GM21825 (cell line): ENCODE measurements around the gene SFXN2.
A peak's percentile ranks its signal among the peaks of the same experiment; 100 is the strongest.
"Not testable (repeated sequence)": the region's sequence is repeated elsewhere in the genome, so short reads cannot be mapped to it uniquely, and the experiment has no call there.

Experiments
- ATAC-seq: cut with Tn5 transposase; IDR thresholded peaks from one replicate; pipeline ENCODE4 v1.9.1; 2021; ENCODE audit warnings: mild to moderate bottlenecking, moderate library complexity; ENCODE audit not compliant: unreplicated experiment

Gene SFXN2

DNA sequence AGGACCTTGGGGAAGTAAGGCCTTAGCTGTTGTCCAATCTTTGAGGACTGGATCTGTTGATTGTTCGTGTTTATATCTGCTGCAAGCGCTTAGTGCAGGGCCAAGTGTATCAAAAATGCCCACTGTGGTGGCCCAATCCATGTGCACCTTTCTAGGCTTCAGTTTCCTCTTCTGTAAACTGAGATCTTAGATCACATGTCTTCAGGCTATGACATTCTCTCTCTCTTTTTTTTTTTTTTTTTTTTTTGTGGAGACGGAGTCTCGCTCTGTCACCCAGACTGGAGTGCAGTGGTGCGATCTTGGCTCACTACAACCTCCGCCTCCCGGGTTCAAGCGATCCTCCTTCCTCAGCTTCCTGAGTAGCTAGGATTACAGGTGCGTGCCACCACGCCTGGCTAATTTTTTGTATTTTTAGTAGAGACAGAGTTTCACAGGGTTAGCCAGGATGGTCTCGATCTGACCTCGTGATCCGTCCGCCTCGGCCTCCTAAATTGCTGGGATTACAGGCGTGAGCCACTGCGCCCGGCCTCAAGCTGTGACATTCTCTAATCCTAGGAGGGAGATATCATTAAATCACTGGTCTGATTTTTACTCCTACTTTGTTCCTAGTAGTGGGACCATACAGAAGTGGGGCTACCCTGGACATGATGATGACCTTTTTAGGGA is 2.6 kb downstream of the SFXN2 start:
- ATAC-seq, result not testable (repeated sequence)

DNA sequence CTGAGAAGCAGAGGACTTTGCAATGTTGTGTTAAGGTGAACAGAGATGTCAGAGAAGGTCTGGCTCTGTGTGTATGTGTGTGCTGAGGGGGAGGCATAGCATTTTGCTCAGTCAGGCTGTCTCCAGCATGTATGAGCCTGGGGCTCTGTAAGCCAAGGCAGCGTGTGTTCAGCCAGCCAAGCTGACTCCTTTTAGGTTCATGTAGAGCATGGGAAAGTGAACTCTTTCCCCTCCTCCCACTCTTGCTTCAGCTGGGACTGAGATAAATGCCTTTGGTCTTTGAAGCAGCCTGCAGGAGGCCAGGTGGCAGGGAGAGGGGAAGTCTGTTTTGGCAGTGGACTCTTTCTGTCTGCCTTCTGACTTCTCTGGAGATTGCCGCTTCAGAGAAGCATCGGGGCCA is 3.8 kb downstream of the SFXN2 start:
- no peak for ATAC-seq

DNA sequence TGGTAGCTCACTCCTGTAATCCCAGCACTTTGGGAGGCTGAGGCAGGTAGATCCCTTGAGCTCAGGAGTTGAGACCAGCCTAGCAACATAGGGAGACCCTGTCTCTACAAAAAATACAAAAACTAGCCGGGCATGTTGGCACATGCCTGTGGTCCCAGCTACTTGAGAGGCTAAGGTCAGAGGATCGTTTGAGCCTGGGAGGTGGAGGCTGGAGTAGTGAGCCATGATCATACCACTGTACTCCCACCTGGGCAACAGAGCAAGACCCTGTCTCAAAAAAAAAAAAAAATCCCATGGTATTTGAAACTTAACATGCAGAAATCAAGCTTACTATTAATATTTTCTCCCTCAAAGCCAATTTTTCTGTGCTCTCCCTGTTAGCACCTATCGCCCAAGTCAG is 5.9 kb downstream of the SFXN2 start:
- ATAC-seq, result no peak

DNA sequence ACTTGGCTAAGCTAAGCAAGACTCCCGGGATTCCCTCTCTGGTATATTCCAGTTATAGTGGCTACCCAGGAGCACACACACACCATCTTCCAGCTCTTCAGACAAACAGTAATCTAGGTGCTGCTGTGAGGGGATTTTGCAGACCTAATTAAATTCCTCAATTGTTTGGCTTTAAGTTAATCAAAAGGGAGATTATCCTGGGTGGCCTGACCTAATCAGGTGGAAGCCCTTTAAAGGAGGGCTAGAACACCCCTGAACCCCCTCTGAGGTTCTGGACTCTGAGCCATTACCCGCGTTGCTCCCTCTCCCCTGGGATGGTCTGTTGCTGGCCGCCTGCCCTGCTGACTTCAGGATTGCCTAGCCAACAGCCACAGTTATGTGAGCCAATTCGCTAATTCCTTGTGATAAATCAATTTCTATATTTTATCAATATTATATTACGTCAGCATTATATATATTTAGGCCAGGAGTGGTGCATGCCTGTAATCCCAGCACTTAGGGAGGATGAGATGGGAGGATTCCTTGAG is 6.4 kb downstream of the SFXN2 start:
- no peak for ATAC-seq

DNA sequence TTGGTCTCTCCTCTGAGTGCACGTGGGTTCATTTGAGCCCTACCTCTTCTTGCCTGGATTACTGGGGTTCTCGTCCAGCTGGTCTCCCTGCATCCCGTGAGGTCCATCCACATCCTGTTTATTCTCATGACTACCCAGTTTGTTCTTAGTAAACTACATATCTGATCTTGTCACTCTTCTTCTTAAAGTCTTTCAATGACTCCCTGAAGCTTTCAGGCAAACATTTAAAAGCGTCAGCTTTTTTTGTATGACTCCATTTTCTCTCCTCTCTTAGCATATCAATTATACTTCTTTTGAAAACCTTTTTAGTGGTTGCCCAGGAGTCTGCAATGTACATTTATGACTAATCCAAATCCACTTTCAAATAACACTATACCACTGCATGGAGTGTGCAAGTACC is 7.5 kb downstream of the SFXN2 start:
- no peak for ATAC-seq

DNA sequence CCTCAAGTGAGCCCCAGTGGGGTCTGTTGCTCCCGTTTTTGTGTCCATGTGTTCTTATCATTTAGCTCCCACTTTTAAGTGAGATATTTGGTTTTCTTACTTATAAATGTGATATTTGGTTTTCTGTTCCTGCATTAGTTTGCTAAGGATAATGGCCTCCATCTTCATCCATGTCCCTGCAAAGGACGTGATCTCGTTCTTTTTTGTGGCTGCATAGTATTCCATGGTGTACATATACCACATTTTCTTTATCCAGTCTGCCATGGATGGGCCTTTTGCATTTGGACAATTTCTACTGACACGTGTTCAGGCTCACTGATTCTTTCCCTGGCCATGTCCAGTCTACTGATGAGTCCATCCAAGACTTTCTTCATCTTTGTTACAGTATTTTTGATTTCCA is 9.6 kb downstream of the SFXN2 start:
- no peak for ATAC-seq

DNA sequence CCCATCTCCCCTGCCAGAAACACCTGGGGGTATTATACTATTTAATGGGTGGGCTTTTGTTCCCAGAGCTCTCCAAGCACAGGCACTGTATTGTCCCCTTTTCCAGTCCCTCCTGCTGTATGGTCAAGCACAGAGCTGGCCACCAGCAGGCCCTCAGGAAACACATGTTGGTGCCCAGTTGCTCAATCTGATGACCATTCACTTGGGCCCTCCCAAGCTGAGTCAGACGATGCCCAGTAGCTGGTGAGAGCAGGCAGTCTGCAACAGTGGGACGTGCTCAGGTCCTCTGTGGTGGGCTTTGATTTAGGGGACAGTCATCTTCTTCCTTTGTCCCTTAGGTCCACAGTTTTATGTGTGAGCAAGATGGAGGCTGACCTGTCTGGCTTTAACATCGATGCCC is 11.8 kb downstream of the SFXN2 start:
- no peak for ATAC-seq

DNA sequence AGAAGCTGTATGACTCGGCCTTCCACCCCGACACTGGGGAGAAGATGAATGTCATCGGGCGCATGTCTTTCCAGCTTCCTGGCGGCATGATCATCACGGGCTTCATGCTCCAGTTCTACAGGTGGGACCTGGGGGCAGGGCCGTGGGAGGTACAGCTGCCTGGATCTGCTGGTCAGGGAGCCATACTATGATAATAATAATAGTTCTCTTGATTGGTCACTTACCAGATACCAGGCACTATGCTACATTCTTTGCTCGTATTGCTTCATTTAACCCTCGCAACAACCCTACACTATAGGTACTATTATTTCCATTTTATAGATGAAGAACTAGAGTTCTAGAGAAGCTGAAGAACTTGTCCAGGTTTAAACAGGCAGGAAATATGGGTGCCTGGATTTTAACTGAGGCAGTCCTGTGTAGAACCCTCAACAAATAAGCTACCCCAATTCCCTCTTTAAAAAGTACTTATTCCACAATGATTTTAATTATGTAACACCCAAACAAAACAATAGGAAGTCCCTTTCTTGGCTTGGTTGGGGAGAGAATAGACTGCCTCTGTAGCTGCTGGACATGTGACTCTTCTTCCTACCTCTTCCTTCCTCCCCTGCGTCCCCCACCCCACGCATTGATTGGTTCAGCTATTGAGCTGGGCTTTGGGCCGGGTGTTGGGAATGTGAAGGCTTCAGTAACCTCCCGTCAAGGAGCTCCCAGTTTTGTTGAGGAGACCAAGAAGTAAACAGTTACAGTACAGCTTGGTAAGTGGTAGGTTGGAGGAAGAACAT is 12.8 kb downstream of the SFXN2 start:
- no peak for ATAC-seq

DNA sequence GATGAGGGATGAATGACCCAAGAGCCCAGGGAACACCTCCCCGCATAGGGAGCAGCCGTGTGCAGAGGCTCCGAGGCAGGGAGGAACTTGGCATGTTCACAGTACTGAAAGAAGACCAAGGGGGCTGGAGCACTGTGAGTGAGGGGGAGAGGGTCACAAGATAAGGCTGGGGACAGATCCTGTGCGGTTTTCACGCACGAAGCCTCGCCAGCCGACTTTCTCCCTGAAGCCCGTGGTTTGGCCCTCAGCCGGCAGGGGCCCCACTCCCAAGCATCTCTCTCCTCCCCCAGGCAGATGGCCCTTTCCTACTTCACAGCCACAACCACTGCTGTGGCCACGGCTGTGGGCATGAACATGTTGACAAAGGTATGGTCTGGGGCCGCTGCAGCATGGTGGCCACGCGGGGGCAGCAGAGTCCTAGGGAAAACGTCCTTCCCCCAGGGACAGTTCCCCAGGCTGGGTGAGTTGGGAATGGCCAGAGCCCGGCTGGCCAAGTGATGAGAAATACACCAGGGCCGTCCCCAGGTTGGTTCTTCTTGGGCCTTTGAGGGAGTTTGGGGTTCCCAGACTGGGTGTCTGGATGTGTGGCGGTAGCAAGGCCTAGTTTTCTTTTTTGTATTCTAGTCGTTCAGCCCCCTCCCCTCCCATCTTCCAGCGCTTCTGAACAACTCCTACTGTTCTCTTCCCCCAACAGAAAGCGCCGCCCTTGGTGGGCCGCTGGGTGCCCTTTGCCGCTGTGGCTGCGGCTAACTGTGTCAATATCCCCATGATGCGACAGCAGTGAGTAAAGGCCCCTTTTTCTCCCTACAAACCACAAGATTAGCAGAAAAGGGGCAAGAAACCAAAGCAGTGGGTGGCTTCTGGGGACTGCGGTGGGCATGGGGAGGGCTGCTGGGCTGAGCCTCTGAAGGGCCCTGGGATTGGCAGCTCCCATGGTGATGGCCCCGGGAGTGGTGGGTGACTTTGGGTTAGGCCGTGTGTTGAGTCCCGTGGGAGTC is 14.9 kb downstream of the SFXN2 start:
- ATAC-seq, result no peak

DNA sequence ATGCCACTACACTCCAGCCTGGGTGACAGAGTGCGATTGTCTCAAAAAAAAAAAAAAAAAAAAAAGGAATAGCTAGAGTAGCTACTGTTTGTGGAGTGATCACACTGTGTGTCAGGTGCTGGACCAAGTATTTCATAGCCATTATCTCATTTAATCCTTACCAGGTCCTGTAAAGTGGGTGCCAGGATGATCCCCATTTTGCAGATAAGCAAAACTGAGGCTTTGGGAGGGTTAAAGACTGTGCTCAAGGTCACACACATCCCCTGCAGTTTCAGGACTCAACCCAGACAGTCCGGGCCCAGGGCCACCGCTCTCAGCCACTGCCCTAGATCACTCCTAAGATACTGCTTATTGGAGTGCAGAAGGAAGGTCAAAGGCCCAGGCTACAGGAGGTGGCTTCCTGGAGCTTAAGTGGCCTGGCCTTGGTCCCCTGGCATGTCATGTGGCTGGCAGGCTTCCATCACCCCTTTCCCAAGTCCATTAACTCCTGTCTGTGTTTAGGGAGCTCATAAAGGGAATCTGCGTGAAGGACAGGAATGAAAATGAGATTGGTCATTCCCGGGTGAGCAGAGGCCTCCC is 16.9 kb downstream of the SFXN2 start:
- ATAC-seq, result no peak

DNA sequence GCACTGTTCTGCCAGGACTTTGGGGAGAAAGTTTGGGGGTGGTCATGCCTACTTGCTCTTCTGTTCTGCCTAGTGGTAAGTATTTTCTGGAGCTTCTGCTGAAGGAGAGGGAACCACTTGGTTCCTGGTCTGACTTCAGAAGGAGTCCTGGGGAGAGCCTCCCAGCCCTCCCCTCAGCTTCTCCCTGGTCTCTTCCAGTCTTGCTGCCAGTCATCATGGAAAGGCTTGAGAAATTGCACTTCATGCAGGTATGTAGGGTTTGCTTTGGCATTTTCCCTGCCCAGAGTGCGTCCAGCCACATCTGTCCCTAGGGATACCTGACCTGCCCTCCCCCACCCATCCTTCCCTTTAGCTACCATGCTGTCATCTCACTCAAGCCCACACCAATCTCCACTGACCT is 18.2 kb downstream of the SFXN2 start:
- ATAC-seq, result no peak

DNA sequence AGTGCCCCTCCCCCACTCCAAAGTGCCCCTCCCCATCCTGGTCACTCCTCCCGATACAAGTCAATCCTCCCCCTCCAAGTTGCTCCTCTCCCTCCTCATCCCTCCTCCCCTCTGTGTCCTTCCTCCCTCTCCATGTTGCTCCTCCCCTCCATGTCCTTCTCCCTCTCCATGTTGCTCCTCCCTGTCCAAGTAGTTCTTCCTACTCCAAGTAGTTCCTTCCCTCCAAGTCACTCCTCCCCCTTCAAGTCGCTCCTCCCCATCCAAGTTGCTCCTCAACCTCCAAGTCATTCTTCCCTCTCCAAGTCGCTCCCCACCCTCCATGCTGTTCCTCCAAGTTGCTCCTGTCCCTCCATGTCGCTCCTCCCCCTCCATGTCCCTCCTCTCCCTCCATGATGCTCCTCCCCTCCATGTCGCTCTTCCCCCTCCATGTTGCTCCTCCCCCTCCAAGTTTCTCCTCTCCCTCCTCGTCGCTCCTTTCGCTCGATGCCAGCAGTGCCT is 20.7 kb downstream of the SFXN2 start:
- ATAC-seq, result no peak

DNA sequence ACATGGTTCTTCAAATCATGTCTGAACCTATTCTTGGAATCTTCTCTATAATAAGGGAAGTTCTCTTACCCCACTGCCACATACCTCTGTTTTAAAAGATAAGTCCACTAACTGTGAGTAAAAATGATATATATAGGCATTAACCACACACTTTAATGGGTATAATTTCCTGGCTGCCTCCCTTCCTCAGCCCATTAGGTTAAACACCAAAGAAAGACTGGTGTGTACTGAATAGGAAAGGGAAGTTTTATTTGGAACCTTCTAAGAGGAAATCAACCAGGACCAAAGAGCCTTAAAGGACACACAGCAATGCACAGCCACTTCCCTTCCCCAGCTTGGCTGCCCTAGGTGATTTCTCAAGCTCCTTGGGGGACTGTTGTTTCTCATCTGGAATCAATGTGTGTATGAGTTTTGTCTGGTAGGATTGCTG is 24.3 kb downstream of the SFXN2 start:
- ATAC-seq, result no peak

DNA sequence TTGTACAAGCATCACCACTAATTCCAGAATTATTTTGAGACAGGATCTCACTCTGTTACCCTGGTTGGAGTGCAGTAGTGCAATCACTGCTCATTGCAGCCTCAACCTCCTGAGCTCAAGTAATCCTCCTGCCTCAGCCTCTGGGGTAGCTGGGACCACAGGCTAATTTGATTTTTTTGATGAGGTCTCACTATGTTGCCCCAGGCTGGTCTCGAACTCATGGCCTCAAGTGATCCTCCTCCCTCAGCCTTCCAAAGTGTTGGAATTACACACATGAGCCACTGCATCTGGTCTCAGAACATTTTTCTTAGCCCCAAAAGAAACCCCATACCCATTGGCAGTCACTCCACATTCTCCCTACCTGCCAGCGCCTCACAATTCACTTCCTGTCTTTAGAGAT is 25.8 kb downstream of the SFXN2 start:
- ATAC-seq, result no peak

DNA sequence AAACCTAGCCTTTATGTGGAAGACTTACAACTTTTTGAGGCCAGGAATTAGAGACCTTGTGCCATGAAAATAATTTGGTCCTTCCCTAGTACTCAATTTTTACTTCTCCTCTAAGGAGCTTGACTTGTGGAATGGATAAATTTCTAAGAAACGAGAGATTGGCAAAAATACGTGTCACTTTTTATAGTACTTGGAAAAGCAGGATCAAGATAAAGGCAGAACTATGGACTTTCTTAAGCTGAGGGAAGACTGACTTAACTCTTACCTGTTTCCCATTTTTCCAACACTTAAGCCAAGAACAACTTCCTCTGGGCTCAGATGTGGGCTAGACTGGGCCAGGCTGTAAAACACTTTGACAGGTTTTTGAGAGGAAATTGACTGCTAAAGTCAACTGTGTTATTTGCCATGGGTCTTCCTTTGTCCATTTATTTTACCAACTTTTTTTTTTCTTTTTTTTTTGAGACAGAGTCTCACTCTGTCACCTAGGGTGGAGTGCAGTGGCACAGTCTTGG is 27.3 kb downstream of the SFXN2 start:
- no peak for ATAC-seq

DNA sequence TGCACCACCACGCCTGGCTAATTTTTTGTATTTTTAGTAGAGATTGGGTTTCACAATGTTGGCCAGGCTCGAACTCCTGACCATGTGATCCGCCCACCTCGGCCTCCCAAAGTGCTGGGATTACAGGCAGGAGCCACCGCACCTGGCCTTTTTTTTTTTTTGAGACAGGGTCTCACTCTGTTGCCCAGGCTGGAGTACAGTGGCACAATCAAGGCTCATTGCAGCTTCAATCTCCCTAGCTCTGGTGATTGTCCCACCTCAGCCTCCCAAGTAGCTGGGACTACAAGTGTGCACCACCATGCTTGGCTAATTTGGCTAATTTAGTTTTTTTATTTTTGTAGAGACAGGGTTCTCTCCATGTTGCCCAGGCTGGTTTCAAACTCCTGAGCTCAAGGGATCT is 27.9 kb downstream of the SFXN2 start:
- ATAC-seq, result not testable (repeated sequence)

DNA sequence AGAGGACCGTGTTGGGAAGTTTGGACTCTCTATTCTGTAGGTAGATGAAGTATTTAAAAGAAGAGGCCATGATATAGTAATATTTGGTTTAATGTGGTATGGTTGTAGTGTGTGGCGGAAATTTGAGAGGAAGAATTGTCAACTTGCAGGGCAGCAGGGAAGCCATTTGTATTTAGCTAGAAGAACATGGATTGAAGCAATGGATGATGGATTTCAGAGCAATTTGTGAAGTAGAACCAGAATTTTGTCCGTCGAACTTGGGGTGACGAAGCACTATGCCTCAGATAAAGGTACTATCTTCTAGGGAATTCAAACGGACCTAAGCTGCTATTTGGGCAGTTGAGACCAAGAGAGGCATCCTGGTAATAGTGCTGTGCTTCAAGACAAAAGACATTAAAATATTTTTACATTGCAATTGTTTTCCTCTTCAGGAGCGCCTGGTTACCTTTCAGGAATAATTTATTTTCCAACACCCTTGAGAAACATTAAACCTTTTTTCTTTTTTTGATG is 28.7 kb downstream of the SFXN2 start:
- no peak for ATAC-seq

DNA sequence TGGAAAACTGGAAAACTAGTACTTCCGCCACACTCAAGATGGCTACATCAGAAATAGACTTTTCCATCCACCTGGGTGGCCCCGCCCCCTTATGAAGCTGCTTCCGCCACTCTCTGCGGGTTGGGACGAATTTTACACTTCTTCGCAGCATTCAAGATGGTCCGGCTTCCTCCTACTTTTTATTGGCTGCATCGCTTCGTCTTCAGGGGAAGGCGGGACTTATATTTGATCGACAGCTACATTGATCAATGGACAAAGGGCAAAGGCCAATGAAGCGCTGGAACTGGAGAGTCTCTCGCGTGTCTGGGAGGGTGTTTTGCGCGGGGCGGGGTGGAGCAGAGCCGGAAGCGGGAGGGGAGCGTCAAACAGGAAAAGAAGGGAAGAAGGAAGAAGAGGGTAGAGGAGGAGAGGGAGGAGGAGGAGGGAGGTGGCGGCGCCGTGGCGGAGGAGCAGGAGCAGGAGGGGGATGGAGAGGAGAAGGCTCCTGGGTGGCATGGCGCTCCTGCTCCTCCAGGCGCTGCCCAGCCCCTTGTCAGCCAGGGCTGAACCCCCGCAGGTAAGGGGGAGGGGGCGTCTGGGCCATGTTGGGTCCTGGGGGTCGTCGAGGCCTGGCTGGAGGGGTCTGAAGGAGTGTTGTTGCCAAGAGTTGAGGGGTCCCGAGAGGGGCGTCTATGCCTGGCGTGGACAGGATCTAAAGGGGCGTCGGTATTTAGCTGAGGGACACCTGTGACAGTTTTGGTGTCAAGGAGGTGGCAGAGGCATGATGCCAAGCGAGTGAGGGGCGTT is 29.3 kb downstream of the SFXN2 start, which contains the start of gene WBP1L:
Gene WBP1L (plus strand): TSS at position 361 of the 786 bp plus-strand sequence. CDS start 106 bp downstream, at position 467.
- ATAC-seq, result peak; percentile 95

DNA sequence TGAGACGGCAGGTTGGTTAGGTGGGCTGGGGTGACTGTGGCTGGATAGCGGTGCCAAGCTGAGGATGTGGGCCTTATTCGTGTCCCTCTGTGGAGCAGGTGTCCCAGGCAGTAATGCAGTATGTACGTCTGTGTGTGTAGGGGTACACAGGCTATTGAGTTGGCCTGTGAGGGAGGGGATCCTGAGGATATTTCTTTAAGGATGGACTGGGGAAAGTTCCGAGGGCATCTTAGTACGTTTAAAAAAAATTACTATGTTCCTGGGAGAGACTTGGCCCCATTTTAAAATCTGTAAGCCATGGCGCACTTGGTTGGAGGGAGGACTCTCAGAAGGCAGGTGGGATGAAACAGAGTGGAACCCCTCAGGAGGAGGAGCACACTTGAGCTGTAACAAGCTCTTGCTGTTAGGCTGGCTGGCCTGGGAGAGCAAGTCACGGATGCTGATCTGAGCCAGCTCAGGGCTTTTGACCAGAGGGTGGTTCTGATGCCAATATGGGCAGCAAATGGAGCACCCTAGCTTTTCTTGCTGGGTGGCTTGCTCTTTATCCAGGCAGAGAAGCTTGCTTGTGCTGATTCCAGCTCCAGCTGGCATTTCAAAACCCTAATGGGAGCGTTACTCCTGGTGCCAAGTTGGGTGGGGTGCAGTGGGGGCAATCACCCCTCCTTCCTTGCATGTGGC is 30.1 kb downstream of the SFXN2 start:
- ATAC-seq, result peak; percentile 7
